Stimulated activated naive CD4-positive, alpha-beta T cell (primary cell): ENCODE results near the gene CCDC28B.
A peak's percentile ranks its signal among the peaks of the same experiment; 100 is the strongest.
"Not testable (repeated sequence)": the region's sequence is repeated elsewhere in the genome, so short reads cannot be mapped to it uniquely, and the experiment has no call there.

ENCODE experiments used
- DNase-seq, 6 experiments: peaks; one replicate each; lab custom pipeline; 2025; lab: John Stamatoyannopoulos, UW

Gene CCDC28B

GRCh38 chr1:32200226-32201010 is at the start of gene CCDC28B:
Gene CCDC28B, plus strand, starts transcription at chr1:32200595. Its CDS starts 1,341 bp downstream, at chr1:32201936.
- DNase-seq = peak; percentile 46 to 80 (median 64)

GRCh38 chr1:32150847-32151246 is 49.5 kb upstream of the CCDC28B start:
- DNase-seq = no peak

GRCh38 chr1:32151319-32151787 is 49.0 kb upstream of the CCDC28B start:
- DNase-seq = no peak

- DNase-seq = no peak
These were observed 41.2 kb upstream of the CCDC28B start for GRCh38 chr1:32159189-32159588.

- no peak for DNase-seq
These were observed 37.0 kb upstream of the CCDC28B start for GRCh38 chr1:32163405-32163804.

GRCh38 chr1:32165633-32166032 is 34.8 kb upstream of the CCDC28B start:
- not testable (repeated sequence) for DNase-seq

- DNase-seq = no peak
These were observed 29.4 kb upstream of the CCDC28B start for GRCh38 chr1:32170991-32171390.

GRCh38 chr1:32172621-32173245 is 27.7 kb upstream of the CCDC28B start:
- no peak for DNase-seq

GRCh38 chr1:32178380-32179192 is 21.8 kb upstream of the CCDC28B start:
- DNase-seq = no peak

GRCh38 chr1:32179193-32179442 is 21.3 kb upstream of the CCDC28B start:
- DNase-seq = no peak

GRCh38 chr1:32179443-32180185 is 20.8 kb upstream of the CCDC28B start, which contains the start of gene TXLNA:
Gene TXLNA, plus strand, starts transcription at chr1:32179675. Its CDS starts 671 bp downstream, at chr1:32180346.
- peak; percentile 84 to 97 (median 88) for DNase-seq

- peak in 3 of 6 experiments; percentile 13 to 34 (median 28) for DNase-seq
These were observed 20.0 kb upstream of the CCDC28B start for GRCh38 chr1:32180186-32181060.

- no peak for DNase-seq
These were observed 19.3 kb upstream of the CCDC28B start for GRCh38 chr1:32181065-32181464.

- DNase-seq = no peak
These were observed 18.8 kb upstream of the CCDC28B start for GRCh38 chr1:32181563-32181962.

GRCh38 chr1:32182060-32182459 is 18.3 kb upstream of the CCDC28B start:
- DNase-seq = no peak

- no peak for DNase-seq
These were observed 15.7 kb upstream of the CCDC28B start for GRCh38 chr1:32184650-32185049.

- DNase-seq = no peak
These were observed 14.3 kb upstream of the CCDC28B start for GRCh38 chr1:32186077-32186476.

- no peak for DNase-seq
These were observed 13.9 kb upstream of the CCDC28B start for GRCh38 chr1:32186491-32186890.

GRCh38 chr1:32187850-32188249 is 12.5 kb upstream of the CCDC28B start:
- DNase-seq = no peak

GRCh38 chr1:32192220-32192948 is 8.0 kb upstream of the CCDC28B start:
- no peak for DNase-seq
